Esophagus muscularis mucosa (tissue), 4 donors: ENCODE data around the gene ADAMTS2. TPM values are rescaled to one million over a fixed set of nuclear protein-coding genes. Genes with fewer than 3 reads are reported as not detected.

Source experiments
- DNase-seq: peaks from one replicate; pipeline ENCODE4 v3.0.0-alpha.2; 2017; ENCODE audit errors: extremely low spot score
- H3K27ac ChIP-seq, 4 donors: fragments of 200-600 bp; sonication (generic); replicated peaks in 1 of 4; 1 replicate in 3 of 4; 2 replicates in 1 of 4; pipeline ENCODE4 v1.5.1; 2016 to 2019; ENCODE audit warnings: mild to moderate bottlenecking in 1 of 4
- H3K27me3 ChIP-seq, 4 donors: fragments of 200-600 bp; sonication (generic); one replicate each; pipeline versions ENCODE4 v1.5.1 to v1.6.0; 2016 to 2019
- H3K36me3 ChIP-seq, 4 donors: fragments of 200-600 bp; sonication (generic); one replicate each; pipeline ENCODE4 v1.5.1; 2016 to 2019
- H3K4me1 ChIP-seq, 4 donors: fragments of 200-600 bp; sonication (generic); one replicate each; pipeline ENCODE4 v1.5.1; 2016 to 2019
- H3K4me3 ChIP-seq, 4 donors: fragments of 200-600 bp; sonication (generic); 1 replicate in 2 of 4; 2 replicates in 2 of 4; pipeline ENCODE4 v1.5.1; 2016 to 2019; ENCODE audit warnings: mild to moderate bottlenecking in 4 of 4, moderate library complexity in 1 of 4
- H3K9me3 ChIP-seq, 4 donors: fragments of 200-600 bp; sonication (generic); 1 replicate in 3 of 4; 2 replicates in 1 of 4; pipeline ENCODE4 v1.5.1; 2016 to 2019
- EP300 ChIP-seq: sonication (generic); formaldehyde crosslinking; IDR thresholded peaks from one replicate; pipeline ENCODE4 v1.6.1; 2017; ENCODE audit warnings: antibody characterized with exemption
- POLR2A ChIP-seq: fragments of 450-650 bp; IDR thresholded peaks from one replicate; pipeline ENCODE4 v1.6.1; 2017; ENCODE audit warnings: antibody characterized with exemption, moderate library complexity, mild to moderate bottlenecking, low read depth
- POLR2AphosphoS5 ChIP-seq, 2 donors: sonication (generic); formaldehyde crosslinking; IDR thresholded peaks; one replicate each; pipeline ENCODE4 v1.6.1; 2017; ENCODE audit warnings: antibody characterized with exemption in 2 of 2
- WGBS: methylation state at CpG from one replicate; pipeline ENCODE4 v1.1.5; 2018; 5-methylcytosine and 5-hydroxymethylcytosine counted together
- intact Hi-C: fragments of 100-400 bp; cut with DNase I; formaldehyde crosslinking; loops from one replicate; pipeline ENCODE4 v1.15.1; 2023
- total RNA-seq, 4 donors: library from RNA; depleted of rRNA; stranded (reverse); fragments of >200 nt; gene quantifications; one replicate each; pipeline versions ENCODE4 v1.1.0 to v1.2.1, GENCODE V29; 2016
- TF ChIP-seq, protein P1 (sequence below), 3 experiments: fragments of 200-600 bp in 2 of 3; fragments of 450-650 bp in 1 of 3; sonication (generic) in 2 of 3; IDR thresholded peaks; one replicate each; pipeline ENCODE4 v1.5.1; 2017 to 2019; ENCODE audit warnings: antibody characterized with exemption in 3 of 3, mild to moderate bottlenecking in 2 of 3, moderate library complexity in 1 of 3

Gene ADAMTS2
- total RNA-seq, 4 donors from 2014 or later: 17.8 to 31.8 (median 21.4) TPM

DNA sequence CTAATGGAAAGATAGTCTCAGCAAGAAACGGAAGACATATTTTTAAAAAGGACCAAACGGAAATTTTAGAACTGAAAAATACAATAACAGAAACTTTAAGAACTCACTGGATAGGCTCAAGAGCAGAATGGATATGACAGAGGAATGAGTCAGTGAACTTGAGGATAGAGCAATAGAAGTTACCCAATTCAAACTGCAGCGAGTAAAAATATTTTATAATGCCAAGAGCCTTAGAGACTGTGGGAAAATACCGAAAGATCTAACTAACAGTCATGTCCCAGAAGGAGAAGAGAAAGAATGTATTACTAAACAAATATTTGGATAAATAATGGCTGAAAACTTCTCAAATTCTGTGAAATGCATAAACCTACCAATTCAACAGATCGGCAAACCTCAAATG lies 40.8 kb downstream of the ADAMTS2 start:
- Histone ChIP-seq H3K9me3 (peaks cover 0 to 30% (median 9%) of the 10 kb centered on the region in 4 donors), H3K27ac (no peak overlapping the region), H3K27me3 (no peaks in the 10 kb centered on the region), H3K4me1 (peaks cover 0 to 13% (median 9%) of the 10 kb centered on the region in 4 donors), H3K36me3 (no peaks in the 10 kb centered on the region), H3K4me3 (no peak overlapping the region)
- WGBS: 86% methylated on average over 5 of the region's 5 CpGs
- no peak for DNase-seq
- intact Hi-C loops: no loop called here
- TF ChIP-seq POLR2A (no peak), POLR2AphosphoS5 (IDR thresholded peaks at IDR 0.05) (no peak), EP300 (no peak)
- TF ChIP-seq, protein P1, sequence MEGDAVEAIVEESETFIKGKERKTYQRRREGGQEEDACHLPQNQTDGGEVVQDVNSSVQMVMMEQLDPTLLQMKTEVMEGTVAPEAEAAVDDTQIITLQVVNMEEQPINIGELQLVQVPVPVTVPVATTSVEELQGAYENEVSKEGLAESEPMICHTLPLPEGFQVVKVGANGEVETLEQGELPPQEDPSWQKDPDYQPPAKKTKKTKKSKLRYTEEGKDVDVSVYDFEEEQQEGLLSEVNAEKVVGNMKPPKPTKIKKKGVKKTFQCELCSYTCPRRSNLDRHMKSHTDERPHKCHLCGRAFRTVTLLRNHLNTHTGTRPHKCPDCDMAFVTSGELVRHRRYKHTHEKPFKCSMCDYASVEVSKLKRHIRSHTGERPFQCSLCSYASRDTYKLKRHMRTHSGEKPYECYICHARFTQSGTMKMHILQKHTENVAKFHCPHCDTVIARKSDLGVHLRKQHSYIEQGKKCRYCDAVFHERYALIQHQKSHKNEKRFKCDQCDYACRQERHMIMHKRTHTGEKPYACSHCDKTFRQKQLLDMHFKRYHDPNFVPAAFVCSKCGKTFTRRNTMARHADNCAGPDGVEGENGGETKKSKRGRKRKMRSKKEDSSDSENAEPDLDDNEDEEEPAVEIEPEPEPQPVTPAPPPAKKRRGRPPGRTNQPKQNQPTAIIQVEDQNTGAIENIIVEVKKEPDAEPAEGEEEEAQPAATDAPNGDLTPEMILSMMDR (IDR thresholded peaks at IDR 0.05): no peak

DNA sequence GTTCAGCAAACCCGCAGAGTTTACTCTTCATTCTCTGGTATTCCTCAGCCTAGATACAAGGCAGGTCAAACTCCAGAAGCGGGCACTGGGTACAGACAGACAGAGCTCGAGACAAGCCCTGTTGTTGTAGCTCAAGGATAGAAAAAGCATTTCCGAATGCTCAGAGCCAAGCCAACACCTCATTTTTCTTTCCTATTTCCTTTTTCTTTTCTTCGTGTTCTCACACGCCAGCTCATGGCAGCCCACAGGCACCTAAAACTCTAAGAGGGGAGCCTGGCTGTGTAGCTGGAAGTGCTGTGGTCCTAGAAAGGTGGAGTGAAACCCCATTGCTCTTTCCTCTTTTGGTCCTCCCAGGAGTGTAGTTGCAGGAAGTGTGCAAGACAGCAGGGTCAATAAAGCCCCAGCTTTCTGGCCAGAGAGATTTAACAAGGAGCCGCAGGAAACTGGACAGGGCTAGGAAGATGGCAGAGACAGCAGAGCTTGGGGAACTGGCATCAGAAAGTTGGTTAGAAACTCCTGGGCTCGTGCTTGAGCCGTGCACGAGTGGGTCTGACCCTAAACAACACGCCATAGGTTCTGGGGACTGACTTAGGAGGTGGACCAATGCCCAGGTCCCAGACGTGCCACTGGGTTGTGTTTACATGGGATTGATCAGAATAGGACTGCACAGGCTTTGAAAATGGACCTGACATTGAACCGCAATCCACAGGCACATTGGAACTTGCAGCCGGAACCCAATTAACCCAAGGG lies 41.6 kb downstream of the ADAMTS2 start:
- no peak overlapping the region for H3K27ac ChIP-seq
- 90% methylated on average over 13 of the region's 14 CpGs for WGBS

DNA sequence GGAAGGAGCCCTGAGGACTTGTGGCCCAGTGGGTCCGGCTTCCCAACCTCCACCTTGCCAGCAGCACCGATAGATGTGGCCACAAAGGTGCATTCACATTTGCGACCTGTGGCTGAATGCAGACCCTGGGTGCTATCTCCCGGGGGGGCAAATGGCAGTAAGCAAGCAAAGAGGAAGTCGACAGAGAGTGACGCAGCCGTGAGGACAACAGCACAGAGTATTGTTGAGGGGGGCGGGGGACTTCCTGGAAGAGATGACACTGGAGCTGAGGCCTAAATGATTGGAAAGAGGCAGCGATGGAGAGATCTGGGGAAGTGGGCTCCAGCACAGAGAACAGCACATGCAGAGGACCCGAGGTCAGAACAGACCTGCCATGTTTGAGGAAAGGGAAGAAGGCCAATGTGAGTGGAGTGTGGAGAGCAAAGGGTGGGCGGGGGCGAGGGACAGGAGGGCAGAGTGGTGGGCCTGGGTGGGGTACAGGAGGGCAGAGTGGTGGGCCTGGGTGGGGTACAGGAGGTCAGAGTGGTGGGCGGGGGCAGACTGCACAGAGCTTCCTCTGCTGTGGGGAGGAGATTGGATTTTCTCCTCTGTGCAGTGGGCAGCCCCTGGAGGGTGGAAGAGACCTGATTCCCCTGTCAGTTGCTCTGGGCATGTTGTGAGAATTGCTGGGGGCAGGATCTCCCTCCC lies 42.6 kb downstream of the ADAMTS2 start:
- Histone ChIP-seq H3K4me3 (no peak overlapping the region), H3K27me3 (no peaks in the 10 kb centered on the region), H3K4me1 (peaks cover 0 to 13% (median 9%) of the 10 kb centered on the region in 4 donors), H3K9me3 (peaks cover 0 to 30% (median 9%) of the 10 kb centered on the region in 4 donors), H3K27ac (no peak overlapping the region), H3K36me3 (no peaks in the 10 kb centered on the region)
- WGBS: 85% methylated on average over 13 of the region's 13 CpGs
- DNase-seq: no peak
- TF ChIP-seq EP300: no peak
- intact Hi-C loops: no loop called here

More for the DNA sequence above, 41.6 kb downstream of the ADAMTS2 start:
- no peak overlapping the region for H3K4me3 ChIP-seq
- peaks cover 0 to 30% (median 9%) of the 10 kb centered on the region in 4 donors for H3K9me3 ChIP-seq
- no peaks in the 10 kb centered on the region for H3K27me3 ChIP-seq
- H3K36me3 ChIP-seq: no peaks in the 10 kb centered on the region
- H3K4me1 ChIP-seq: peaks cover 0 to 13% (median 9%) of the 10 kb centered on the region in 4 donors
- intact Hi-C loops: no loop called here
- DNase-seq: no peak
- no peak for TF ChIP-seq POLR2A
- no peak for TF ChIP-seq EP300
- TF ChIP-seq POLR2AphosphoS5 (IDR thresholded peaks at IDR 0.05): no peak
- TF ChIP-seq, protein P1 (IDR thresholded peaks at IDR 0.05): no peak

DNA sequence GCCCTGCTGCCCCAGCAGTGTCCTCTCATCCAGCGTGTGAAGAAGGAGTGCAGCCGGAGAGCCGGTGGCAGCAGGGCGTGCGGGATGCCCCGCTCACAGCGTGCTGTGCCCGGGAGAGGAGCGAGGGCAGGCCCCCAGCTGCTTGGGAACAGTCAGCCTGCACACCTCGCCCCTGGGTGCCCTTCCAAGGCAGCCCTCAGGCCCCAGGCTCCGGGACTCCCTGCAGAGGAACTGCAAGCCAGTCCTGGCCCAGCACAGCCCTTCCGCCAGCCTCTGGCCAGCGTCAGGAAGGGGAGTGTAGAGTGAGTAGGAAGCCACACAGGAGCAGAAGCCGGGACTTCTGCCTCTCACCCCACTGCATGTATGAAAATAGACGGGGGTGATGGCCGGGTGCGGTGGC lies 43.5 kb downstream of the ADAMTS2 start:
- Histone ChIP-seq H3K9me3 (peaks cover 0 to 27% (median 9%) of the 10 kb centered on the region in 4 donors), H3K4me1 (peaks cover 0 to 13% (median 9%) of the 10 kb centered on the region in 4 donors), H3K27ac (no peak overlapping the region), H3K27me3 (no peaks in the 10 kb centered on the region), H3K4me3 (no peak overlapping the region), H3K36me3 (no peaks in the 10 kb centered on the region)
- intact Hi-C loops: no loop called here
- TF ChIP-seq, protein P1 (IDR thresholded peaks at IDR 0.05): no peak
- no peak for TF ChIP-seq POLR2A
- DNase-seq: no peak
- WGBS: 87% methylated on average over 9 of the region's 17 CpGs

DNA sequence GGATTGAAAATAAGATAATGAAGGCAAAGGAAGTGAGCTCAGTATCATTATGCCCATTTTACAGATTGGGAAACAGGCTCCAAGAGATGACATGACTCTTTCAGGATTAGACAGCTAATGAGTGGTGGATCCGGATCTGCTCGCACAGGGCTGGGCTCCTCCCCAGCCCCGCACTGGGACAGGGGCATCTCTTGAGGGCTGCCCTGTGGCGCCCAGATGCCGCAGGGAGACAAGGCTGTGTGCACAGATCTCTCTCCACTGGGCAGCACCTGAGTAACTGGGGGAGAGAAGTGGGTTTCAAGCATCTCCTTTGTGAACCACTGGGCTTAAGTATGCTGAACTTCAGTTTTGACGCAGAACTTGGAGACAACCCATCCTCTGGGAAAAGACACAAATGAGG lies 43.9 kb downstream of the ADAMTS2 start:
- 91% methylated on average over 5 of the region's 6 CpGs for WGBS
- Histone ChIP-seq H3K4me1 (peaks cover 0 to 13% (median 9%) of the 10 kb centered on the region in 4 donors), H3K27ac (no peak overlapping the region), H3K9me3 (peaks cover 0 to 26% (median 9%) of the 10 kb centered on the region in 4 donors), H3K36me3 (no peaks in the 10 kb centered on the region), H3K4me3 (no peak overlapping the region), H3K27me3 (no peaks in the 10 kb centered on the region)
- intact Hi-C loops: no loop called here
- no peak for DNase-seq
- TF ChIP-seq, protein P1 (IDR thresholded peaks at IDR 0.05): no peak
- no peak for TF ChIP-seq POLR2A
- TF ChIP-seq EP300: no peak
- TF ChIP-seq POLR2AphosphoS5 (IDR thresholded peaks at IDR 0.05): no peak
